Tibial nerve (tissue), 4 donors: ENCODE results near the gene TRNP1.

Experiments used
- CTCF ChIP-seq, 5 experiments: fragments of 200-600 bp in 3 of 5; fragments of 450-650 bp in 2 of 5; sonication (generic) in 3 of 5; IDR thresholded peaks; one replicate each; pipeline ENCODE4 v1.5.1; 2016 to 2019; ENCODE audit warnings: antibody characterized with exemption in 5 of 5, mild to moderate bottlenecking in 3 of 5, moderate library complexity in 2 of 5
- EP300 ChIP-seq, 2 donors: sonication (generic); formaldehyde crosslinking; IDR thresholded peaks; one replicate each; pipeline ENCODE4 v1.6.1; 2017; ENCODE audit warnings: antibody characterized with exemption in 2 of 2, mild to moderate bottlenecking in 1 of 2

- TF ChIP-seq CTCF (IDR thresholded peaks at IDR 0.05), result no peak
- TF ChIP-seq EP300 (IDR thresholded peaks at IDR 0.05), result no peak
Measured at GRCh38 chr1:27032119-27032461, 38.6 kb downstream of the TRNP1 start.
